ENCODE measurements around the gene ARHGDIG. TPM values are rescaled to one million over a fixed set of nuclear protein-coding genes. Genes with fewer than 3 reads are reported as not detected.

ARHGDIG gene
- total RNA-seq, 1 experiment from 2014 or later, result 0.41 TPM

- BruUV-seq (replicated peaks), result no TSS peak
- DNase-seq (ENCODE audit: low spot score), result no peak
- H3K36me3 ChIP-seq (ENCODE audit: insufficient read depth, low read length, poor library complexity, severe bottlenecking), result peaks cover 14% of the 10 kb centered on the region
- no peaks in the 10 kb centered on the region for H3K4me1 ChIP-seq (ENCODE audit: insufficient read depth, low read length, poor library complexity, severe bottlenecking)
- POLR2A ChIA-PET (ENCODE audit: low non-redundant PET), result no interaction called here
- TF ChIP-seq CTCF (conservative IDR thresholded peaks at IDR 0.05; ENCODE audit: low read depth, low read length) (no peak), EZH2 (IDR thresholded peaks at IDR 0.05; ENCODE audit: borderline replicate concordance, low read depth, low read length, poor library complexity, severe bottlenecking) (no peak)
- no peaks in the 10 kb centered on the region for H3K9me3 ChIP-seq (ENCODE audit: low read depth, low read length, poor library complexity, severe bottlenecking)
- no peak overlapping the region for H3K4me3 ChIP-seq (ENCODE audit: low read depth, low read length, poor library complexity, severe bottlenecking)
- intact Hi-C loops (cut with micrococcal nuclease; ENCODE audit: unreplicated experiment), result no loop called here
- no peak overlapping the region for H3K27ac ChIP-seq (ENCODE audit: low read depth, low read length, poor library complexity, severe bottlenecking)
- no peaks in the 10 kb centered on the region for H3K27me3 ChIP-seq (replicated peaks; ENCODE audit: insufficient read depth, low read depth, low read length, poor library complexity)
- CTCF ChIA-PET, result no interaction called here
Observed at GRCh38 chr16:259814-260253, 20.6 kb upstream of the ARHGDIG start.

DNA sequence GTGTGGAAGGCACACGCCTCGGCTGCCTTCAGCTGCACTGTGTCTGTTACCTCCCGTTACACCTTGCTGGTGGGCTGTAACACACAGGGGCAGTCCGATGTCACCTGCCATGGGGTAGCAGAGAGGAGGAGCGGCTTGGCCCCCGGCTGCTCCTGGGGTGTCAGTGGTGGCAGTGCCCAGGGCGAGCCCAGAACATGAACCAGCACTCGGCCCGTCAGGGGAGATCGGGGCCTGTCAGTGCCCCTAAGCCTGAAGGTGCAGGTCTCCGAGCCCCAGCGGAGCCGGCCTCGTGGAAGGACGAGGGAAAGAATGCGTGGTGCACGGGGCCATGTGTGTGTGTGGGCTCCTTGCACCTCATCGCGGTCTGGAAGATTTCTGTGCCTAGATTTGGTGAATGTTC is 20.1 kb upstream of the ARHGDIG start:
- no peak for TF ChIP-seq CTCF (conservative IDR thresholded peaks at IDR 0.05; ENCODE audit: low read depth, low read length)
- no peak for TF ChIP-seq EZH2 (IDR thresholded peaks at IDR 0.05; ENCODE audit: borderline replicate concordance, low read depth, low read length, poor library complexity, severe bottlenecking)
- BruUV-seq (replicated peaks), result no TSS peak
- ChIA-PET POLR2A (ENCODE audit: low non-redundant PET) (no interaction called here), CTCF (no interaction called here)
- no peak overlapping the region for H3K4me3 ChIP-seq (ENCODE audit: low read depth, low read length, poor library complexity, severe bottlenecking)
- intact Hi-C loops (cut with micrococcal nuclease; ENCODE audit: unreplicated experiment), result no loop called here
- H3K27ac ChIP-seq (ENCODE audit: low read depth, low read length, poor library complexity, severe bottlenecking), result no peak overlapping the region
- no peaks in the 10 kb centered on the region for H3K4me1 ChIP-seq (ENCODE audit: insufficient read depth, low read length, poor library complexity, severe bottlenecking)
- DNase-seq (ENCODE audit: low spot score), result no peak
- no peaks in the 10 kb centered on the region for H3K9me3 ChIP-seq (ENCODE audit: low read depth, low read length, poor library complexity, severe bottlenecking)
- H3K36me3 ChIP-seq (ENCODE audit: insufficient read depth, low read length, poor library complexity, severe bottlenecking), result peaks cover 14% of the 10 kb centered on the region
- no peaks in the 10 kb centered on the region for H3K27me3 ChIP-seq (replicated peaks; ENCODE audit: insufficient read depth, low read depth, low read length, poor library complexity)

DNA sequence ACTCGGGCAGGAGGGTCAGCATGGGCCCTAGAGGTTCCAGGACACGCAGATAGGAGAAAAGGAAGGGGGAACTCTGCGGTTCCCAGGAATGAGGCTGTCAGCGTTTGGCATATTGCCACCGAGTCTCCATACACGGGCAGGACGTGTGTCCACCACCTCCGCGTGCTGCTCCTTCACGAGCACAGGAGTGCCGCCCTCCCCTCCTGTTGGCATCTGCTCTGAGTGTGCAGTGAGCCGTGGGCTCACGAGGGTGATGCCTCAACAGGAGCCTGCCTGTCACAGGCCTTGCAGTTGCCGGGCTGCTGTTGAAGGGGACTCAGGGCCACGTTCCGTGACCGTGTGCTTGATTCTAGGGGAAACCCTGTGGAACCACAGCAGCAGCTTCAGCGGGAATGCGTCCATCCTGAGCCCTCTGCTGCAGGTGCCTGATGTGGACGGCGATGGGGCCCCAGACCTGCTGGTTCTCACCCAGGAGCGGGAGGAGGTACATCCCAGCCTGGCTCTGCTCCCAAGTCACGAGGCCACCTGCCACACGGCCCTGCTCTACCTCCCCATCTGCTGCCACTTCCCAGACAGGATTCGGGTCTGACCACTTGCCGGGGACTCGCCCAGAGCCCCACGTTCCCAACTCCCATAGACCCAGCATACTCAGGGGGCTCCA is 19.2 kb upstream of the ARHGDIG start:
- peaks cover 14% of the 10 kb centered on the region for H3K36me3 ChIP-seq (ENCODE audit: insufficient read depth, low read length, poor library complexity, severe bottlenecking)
- POLR2A ChIA-PET (ENCODE audit: low non-redundant PET), result no interaction called here
- no peaks in the 10 kb centered on the region for H3K9me3 ChIP-seq (ENCODE audit: low read depth, low read length, poor library complexity, severe bottlenecking)
- no TSS peak for BruUV-seq (replicated peaks)
- H3K27ac ChIP-seq (ENCODE audit: low read depth, low read length, poor library complexity, severe bottlenecking), result no peak overlapping the region
- H3K4me3 ChIP-seq (ENCODE audit: low read depth, low read length, poor library complexity, severe bottlenecking), result no peak overlapping the region
- H3K4me1 ChIP-seq (ENCODE audit: insufficient read depth, low read length, poor library complexity, severe bottlenecking), result no peaks in the 10 kb centered on the region
- DNase-seq (ENCODE audit: low spot score), result no peak
- H3K27me3 ChIP-seq (replicated peaks; ENCODE audit: insufficient read depth, low read depth, low read length, poor library complexity), result no peaks in the 10 kb centered on the region
- CTCF ChIA-PET, result no interaction called here
- intact Hi-C loops (cut with micrococcal nuclease; ENCODE audit: unreplicated experiment), result no loop called here
- TF ChIP-seq CTCF (conservative IDR thresholded peaks at IDR 0.05; ENCODE audit: low read depth, low read length), result no peak
- TF ChIP-seq EZH2 (IDR thresholded peaks at IDR 0.05; ENCODE audit: borderline replicate concordance, low read depth, low read length, poor library complexity, severe bottlenecking), result no peak

All from A673 (cell line).